Lower leg skin (tissue), 4 donors: ENCODE measurements around the gene DNAJA2. TPM values are rescaled to one million over a fixed set of nuclear protein-coding genes. Genes with fewer than 3 reads are reported as not detected.
A peak's percentile ranks its signal among the peaks of the same experiment; 100 is the strongest.

Experiments used
- DNase-seq, 2 donors: peaks; one replicate each; pipeline ENCODE4 v3.0.0-alpha.2; 2019; ENCODE audit warnings: low spot score in 2 of 2
- H3K4me3 ChIP-seq: fragments of 200-600 bp; sonication (generic); 2 replicates; pipeline ENCODE4 v1.5.1; 2017; ENCODE audit warnings: mild to moderate bottlenecking, low read depth; ENCODE audit not compliant: poor library complexity, severe bottlenecking
- CTCF ChIP-seq, 3 donors: fragments of 450-650 bp; IDR thresholded peaks; one replicate each; pipeline ENCODE4 v1.5.1; 2016; ENCODE audit warnings: antibody characterized with exemption in 3 of 3, mild to moderate bottlenecking in 3 of 3, moderate library complexity in 2 of 3
- POLR2A ChIP-seq, 2 donors: fragments of 450-650 bp; IDR thresholded peaks; one replicate each; pipeline ENCODE4 v1.6.1; 2016 to 2017; ENCODE audit warnings: antibody characterized with exemption in 2 of 2, mild to moderate bottlenecking in 1 of 2, moderate library complexity in 1 of 2
- WGBS, 2 donors: methylation state at CpG; one replicate each; pipeline ENCODE4 v1.1.5; 2018; 5-methylcytosine and 5-hydroxymethylcytosine counted together
- intact Hi-C: fragments of 100-400 bp; cut with DNase I; formaldehyde crosslinking; loops from one replicate; pipeline ENCODE4 v1.15.0; 2023; ENCODE audit warnings: low total_unique reads
- total RNA-seq, 4 donors: library from RNA; depleted of rRNA; stranded (reverse); fragments of >200 nt; gene quantifications; one replicate each; pipeline ENCODE4 v1.1.0, GENCODE V29; 2016

DNAJA2 gene
- total RNA-seq, 4 donors from 2014 or later = 49.9 to 57.6 (median 52.1) TPM

GRCh38 chr16:46962629-46963028, 10.8 kb downstream of the DNAJA2 start:
- intact Hi-C loops = no loop called here
- DNase-seq = no peak
- no peak overlapping the region for H3K4me3 ChIP-seq
- 77 to 82% methylated on average over 3 of the region's 3 CpGs for WGBS, 2 donors
- TF ChIP-seq POLR2A (IDR thresholded peaks at IDR 0.05) (no peak), CTCF (IDR thresholded peaks at IDR 0.05) (no peak)

- no peak for TF ChIP-seq CTCF (IDR thresholded peaks at IDR 0.05)
- intact Hi-C loops = no loop called here
- peak in 1 of 2 donors; percentile 5 for DNase-seq
- no peak overlapping the region for H3K4me3 ChIP-seq
- 74 to 76% methylated on average over 9 of the region's 9 CpGs for WGBS, 2 donors
Observed at GRCh38 chr16:46961373-46962353, 11.8 kb downstream of the DNAJA2 start.

- no peak for TF ChIP-seq POLR2A (IDR thresholded peaks at IDR 0.05)
- no peak for TF ChIP-seq CTCF (IDR thresholded peaks at IDR 0.05)
- no peak overlapping the region for H3K4me3 ChIP-seq
- no peak for DNase-seq
- intact Hi-C loops = no loop called here
- whole genome bisulfite sequencing, 2 donors = 86 to 91% methylated on average over 5 of the region's 5 CpGs
Observed at GRCh38 chr16:46954562-46954961, 18.9 kb downstream of the DNAJA2 start.

- no peak overlapping the region for H3K4me3 ChIP-seq
- TF ChIP-seq CTCF (IDR thresholded peaks at IDR 0.05) (no peak), POLR2A (IDR thresholded peaks at IDR 0.05) (no peak)
- intact Hi-C loops = no loop called here
- WGBS, 2 donors = 32 to 39% methylated on average over 1 of the region's 1 CpG
- DNase-seq = no peak
Observed at GRCh38 chr16:46950009-46950408, 23.5 kb downstream of the DNAJA2 start.

GRCh38 chr16:46949241-46949892, 24.1 kb downstream of the DNAJA2 start:
- WGBS, 2 donors = 59 to 69% methylated on average over 7 of the region's 7 CpGs
- no peak overlapping the region for H3K4me3 ChIP-seq
- intact Hi-C loops = no loop called here

More at GRCh38 chr16:46949241-46949892, 24.1 kb downstream of the DNAJA2 start:
- DNase-seq = peak in 1 of 2 donors; percentile 54
- TF ChIP-seq CTCF (IDR thresholded peaks at IDR 0.05) (no peak), POLR2A (IDR thresholded peaks at IDR 0.05) (no peak)
